ENCODE data around the gene PDE11A.

DNA sequence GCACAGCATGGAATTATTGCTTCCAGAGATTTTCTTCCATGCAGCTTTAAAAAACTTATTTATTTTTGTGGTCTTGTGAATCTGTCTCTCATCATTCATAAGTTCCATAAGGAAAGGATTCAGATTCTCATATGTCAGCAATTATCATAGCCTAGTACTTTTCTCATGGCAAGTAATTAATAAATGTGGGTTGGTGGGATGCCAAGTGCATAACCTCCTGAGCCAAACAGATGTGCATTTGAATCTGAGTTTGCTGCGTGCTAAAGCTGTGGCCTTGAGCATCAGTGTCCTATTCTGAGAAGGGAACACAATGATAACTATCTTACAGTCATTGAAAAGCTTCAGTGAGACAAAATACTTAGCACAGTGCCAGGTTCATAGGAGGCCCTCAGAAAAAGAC is 331.9 kb downstream of the PDE11A start:
- TF ChIP-seq, protein P1, sequence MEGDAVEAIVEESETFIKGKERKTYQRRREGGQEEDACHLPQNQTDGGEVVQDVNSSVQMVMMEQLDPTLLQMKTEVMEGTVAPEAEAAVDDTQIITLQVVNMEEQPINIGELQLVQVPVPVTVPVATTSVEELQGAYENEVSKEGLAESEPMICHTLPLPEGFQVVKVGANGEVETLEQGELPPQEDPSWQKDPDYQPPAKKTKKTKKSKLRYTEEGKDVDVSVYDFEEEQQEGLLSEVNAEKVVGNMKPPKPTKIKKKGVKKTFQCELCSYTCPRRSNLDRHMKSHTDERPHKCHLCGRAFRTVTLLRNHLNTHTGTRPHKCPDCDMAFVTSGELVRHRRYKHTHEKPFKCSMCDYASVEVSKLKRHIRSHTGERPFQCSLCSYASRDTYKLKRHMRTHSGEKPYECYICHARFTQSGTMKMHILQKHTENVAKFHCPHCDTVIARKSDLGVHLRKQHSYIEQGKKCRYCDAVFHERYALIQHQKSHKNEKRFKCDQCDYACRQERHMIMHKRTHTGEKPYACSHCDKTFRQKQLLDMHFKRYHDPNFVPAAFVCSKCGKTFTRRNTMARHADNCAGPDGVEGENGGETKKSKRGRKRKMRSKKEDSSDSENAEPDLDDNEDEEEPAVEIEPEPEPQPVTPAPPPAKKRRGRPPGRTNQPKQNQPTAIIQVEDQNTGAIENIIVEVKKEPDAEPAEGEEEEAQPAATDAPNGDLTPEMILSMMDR (IDR thresholded peaks at IDR 0.05 in 2 of 3, conservative IDR thresholded peaks at IDR 0.05 in 1 of 3; ENCODE audit: borderline replicate concordance in 1 of 3, insufficient read depth in 1 of 3, low read depth in 2 of 3, low read length in 2 of 3), result no peak
- TF ChIP-seq EZH2 (IDR thresholded peaks at IDR 0.05), result no peak
- TF ChIP-seq POLR2A (IDR thresholded peaks at IDR 0.05; ENCODE audit: borderline replicate concordance, extremely low read depth, insufficient read depth, insufficient read length), result no peak
- no peak for TF ChIP-seq ZFX (IDR thresholded peaks at IDR 0.05)
- TF ChIP-seq, protein P2, sequence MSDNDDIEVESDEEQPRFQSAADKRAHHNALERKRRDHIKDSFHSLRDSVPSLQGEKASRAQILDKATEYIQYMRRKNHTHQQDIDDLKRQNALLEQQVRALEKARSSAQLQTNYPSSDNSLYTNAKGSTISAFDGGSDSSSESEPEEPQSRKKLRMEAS (IDR thresholded peaks at IDR 0.05), result no peak
- TF ChIP-seq, protein P3, sequence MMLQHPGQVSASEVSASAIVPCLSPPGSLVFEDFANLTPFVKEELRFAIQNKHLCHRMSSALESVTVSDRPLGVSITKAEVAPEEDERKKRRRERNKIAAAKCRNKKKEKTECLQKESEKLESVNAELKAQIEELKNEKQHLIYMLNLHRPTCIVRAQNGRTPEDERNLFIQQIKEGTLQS (IDR thresholded peaks at IDR 0.05), result no peak
- no peak for TF ChIP-seq CEBPB (IDR thresholded peaks at IDR 0.05; ENCODE audit: low read depth)
- TF ChIP-seq SP1 (IDR thresholded peaks at IDR 0.05; ENCODE audit: low read depth), result no peak
- no peak for TF ChIP-seq POLR2AphosphoS5 (IDR thresholded peaks at IDR 0.05; ENCODE audit: low read depth, low read length)
- no peak for TF ChIP-seq TCF7L2 (IDR thresholded peaks at IDR 0.05; ENCODE audit: borderline replicate concordance, extremely low read depth, insufficient read depth, insufficient read length)
- TF ChIP-seq EZH2phosphoT487 (IDR thresholded peaks at IDR 0.05; ENCODE audit: borderline replicate concordance), result no peak
